GM12864 (cell line): ENCODE measurements around the gene MEF2C.

Experiments
- DNase-seq: peaks from one replicate; pipeline ENCODE4 v3.0.0-alpha.2; 2011; ENCODE audit warnings: low read depth
- H3K4me3 ChIP-seq: 2 replicates; pipeline ENCODE4 v1.5.1; 2011; ENCODE audit warnings: mild to moderate bottlenecking, low read depth, low read length, control low read depth
- CTCF ChIP-seq: IDR thresholded peaks from 2 replicates; pipeline ENCODE4 v1.5.1; 2011; ENCODE audit warnings: low read depth, mild to moderate bottlenecking, moderate library complexity, low read length, control low read depth, inconsistent platforms; ENCODE audit errors: missing control alignments

The MEF2C gene

GRCh38 chr5:88670461-88670860 lies 212.5 kb downstream of the MEF2C start:
- TF ChIP-seq CTCF, result no peak
- DNase-seq, result no peak
- no peak overlapping the region for H3K4me3 ChIP-seq

- no peak overlapping the region for H3K4me3 ChIP-seq
- no peak for DNase-seq
- no peak for TF ChIP-seq CTCF
Observed at GRCh38 chr5:88669371-88670050, 213.5 kb downstream of the MEF2C start.

- H3K4me3 ChIP-seq, result peak overlapping the region; percentile 53
- no peak for DNase-seq
- no peak for TF ChIP-seq CTCF
Observed at GRCh38 chr5:88667496-88668201, 215.3 kb downstream of the MEF2C start.
